Measurements from ENCODE around the gene CDH4.

- TF ChIP-seq CTCF (conservative IDR thresholded peaks at IDR 0.05; ENCODE audit: low read length) = no peak
- TF ChIP-seq EZH2phosphoT487 (IDR thresholded peaks at IDR 0.05; ENCODE audit: borderline replicate concordance, low read depth, low read length) = no peak
These were observed 661.6 kb downstream of the CDH4 start for GRCh38 chr20:61913423-61914225.

Data from OCI-LY7 (cell line).